Measurements from ENCODE around the gene SREBF1.

SREBF1 gene

DNA sequence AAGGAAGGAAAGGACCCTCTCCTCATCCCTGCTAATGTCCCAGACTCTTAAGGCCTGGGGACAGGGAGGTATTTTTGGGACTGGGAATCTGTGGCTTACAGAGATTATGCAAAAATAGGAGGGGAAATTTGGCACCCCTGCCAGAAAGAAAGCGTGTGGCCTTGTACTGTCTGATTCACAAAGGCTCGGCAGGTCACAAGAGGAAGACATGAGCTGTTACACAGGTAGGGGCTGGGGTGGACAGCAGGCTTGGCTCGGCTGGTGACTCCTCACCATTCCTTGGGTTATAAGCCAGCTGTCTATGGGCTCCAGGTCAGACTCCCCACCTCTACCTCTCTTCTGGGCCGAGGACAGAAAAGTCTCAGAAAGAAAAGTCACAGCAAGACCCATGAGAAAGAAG is 20.7 kb upstream of the SREBF1 start:
- DNase-seq, result no peak

- DNase-seq, result no peak
Measured at GRCh38 chr17:17856386-17856785, 19.6 kb upstream of the SREBF1 start.

GRCh38 chr17:17855976-17856375 is 19.2 kb upstream of the SREBF1 start:
- DNase-seq, result peak; percentile 30 to 65 (median 39)

DNA sequence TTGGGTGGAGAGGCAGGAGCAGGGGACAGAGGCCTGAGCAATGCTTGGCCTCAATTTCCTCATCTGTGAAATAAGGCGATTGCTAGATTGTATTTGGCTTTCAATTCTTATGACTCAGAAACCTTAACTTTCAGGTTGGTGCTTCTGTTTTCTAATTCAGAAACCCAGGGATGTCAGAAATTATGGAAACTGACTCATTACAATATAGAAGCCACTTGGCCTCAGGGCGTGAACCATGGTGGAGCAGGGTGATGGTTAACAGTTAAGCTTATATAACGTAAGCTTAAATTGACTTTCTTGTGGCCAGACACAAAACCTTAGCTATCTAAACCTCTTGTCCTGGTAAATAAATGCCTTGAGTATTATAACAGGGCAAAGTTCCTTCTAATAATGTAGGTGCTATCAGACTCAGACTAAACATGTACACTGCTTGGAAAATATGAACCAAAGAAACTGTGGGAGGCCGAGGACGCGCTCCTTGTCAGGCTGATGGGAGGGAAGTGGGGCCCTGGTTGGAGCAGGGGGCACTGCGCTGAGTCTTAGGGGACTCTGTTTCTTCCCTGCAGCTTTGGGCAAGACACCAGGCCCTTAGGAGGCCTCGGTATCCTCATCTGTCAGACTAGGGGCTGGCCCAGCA is 17.1 kb upstream of the SREBF1 start:
- no peak for DNase-seq

DNA sequence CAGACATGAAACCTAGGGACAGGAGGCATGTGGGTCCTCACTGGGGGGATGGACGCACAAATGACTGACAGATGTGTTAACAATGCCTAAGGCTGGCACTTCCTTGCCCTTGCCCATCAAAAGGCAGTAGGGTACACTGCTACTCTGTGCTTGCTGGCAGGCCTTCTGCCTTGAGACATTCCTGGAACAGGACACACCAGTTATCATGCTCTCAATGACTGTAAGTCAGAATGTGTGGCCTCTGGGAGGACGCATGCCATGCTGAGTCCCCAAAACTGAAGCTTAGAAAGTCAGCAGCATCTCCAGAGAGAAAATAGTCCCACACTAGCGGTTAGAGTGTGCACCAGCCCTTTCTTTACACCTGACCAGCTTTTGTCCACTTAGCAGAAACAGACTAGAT is 16.1 kb upstream of the SREBF1 start:
- no peak for DNase-seq

DNA sequence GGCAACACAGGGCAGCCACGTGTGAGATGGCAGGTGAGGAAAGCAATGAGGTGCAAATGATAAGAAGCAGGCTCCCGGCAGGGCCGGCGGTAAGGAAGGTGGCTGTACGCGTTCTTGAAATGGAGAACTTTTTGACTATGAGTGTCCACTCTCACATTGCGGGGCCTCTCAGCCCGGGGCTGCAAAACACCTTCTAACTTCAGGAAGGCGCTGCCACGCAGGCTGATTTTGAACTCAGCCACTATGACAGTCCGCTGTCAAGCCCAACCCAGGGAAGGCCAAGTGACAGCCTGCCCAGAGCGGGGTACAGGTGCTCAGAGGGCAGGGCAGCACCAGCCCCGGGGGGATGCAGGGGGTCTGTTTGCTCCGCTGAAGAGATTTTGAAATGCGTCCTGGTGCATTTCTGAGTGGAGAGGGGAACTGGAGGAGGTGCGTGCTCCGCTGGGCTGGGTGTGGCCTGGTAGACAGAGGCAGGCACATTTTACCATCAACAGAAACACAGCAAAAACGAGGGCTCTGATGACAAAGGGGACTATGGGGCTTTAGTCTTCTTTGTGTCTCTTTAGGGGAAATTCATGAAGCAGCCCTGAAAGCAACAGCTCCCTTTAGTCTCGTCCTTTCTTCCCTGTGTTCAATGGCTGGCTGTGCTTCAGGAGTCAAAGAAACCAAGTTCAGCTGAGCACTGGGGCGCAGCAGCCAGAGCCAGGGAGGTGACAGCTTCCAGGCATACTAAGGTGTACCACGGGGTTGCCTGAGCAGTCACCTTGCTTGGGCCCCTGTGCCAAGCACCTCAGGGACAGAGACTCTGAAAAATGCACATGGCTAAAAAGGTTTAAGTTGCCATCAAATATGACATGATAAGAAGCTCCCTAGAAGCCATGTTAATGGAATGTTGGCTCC is 14.6 kb upstream of the SREBF1 start:
- no peak for DNase-seq

DNA sequence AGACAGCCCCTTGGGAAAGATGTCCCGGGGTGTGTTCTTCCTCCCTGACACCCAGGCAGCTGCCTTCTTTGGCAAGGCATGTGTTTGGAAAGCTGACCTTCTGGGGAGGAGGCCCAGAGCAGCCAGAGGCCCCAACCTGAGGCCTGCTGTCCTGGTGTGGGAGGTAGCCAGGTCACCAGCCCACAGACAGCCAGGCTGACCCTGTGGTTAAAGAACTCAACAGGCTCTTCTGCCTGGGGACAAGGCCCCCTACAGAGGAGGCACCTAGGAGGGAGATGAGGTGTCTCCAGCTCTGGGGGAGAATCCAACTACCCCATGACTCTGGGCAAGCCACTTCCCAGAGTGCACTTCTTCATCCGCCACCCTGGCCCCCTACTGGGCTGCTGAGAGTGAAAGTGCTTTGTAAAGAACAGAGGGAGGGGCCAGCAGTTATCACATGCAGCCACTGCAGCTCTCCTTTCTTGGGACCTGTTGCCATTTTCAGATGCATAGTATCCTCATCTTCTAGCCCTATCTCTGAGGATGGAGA is 13.1 kb upstream of the SREBF1 start:
- peak; percentile 44 to 65 (median 63) for DNase-seq

DNA sequence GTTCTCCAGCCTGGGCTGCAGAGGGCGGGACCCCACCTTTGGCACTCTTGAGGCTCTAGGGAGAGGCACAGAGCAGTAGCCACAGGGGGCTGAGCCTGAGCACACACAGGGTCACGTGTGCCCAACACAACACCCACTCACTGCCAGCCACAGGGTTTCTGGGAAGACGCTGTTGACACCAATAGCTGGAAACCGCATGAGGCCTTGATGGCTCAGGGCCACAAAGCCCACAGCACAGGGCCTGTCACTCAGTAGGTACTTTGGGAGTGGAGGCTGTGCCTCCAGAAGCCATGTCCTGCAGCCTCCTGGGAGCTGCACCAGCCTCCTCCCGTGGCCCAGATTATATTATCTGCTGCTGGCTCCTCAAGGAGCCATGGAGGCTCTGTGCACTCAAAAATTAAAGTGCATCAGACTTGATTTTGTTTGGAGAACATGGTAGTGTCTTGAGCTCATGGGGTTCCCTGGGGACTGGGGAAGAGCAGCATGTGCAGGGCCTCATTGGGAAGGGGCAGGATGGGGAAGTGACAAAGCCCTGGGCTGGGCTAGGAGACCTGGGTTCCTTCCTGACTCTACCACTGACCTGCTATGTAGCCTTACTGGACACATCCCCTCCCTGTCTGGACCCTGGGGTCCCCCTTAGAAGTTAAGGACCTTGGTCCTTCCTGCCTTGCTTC is 12.5 kb upstream of the SREBF1 start:
- DNase-seq, result peak; percentile 62 to 82 (median 78)

- DNase-seq, result peak in 3 of 4 experiments; percentile 22 to 53 (median 40)
Measured at GRCh38 chr17:17848311-17849082, 11.7 kb upstream of the SREBF1 start.

DNA sequence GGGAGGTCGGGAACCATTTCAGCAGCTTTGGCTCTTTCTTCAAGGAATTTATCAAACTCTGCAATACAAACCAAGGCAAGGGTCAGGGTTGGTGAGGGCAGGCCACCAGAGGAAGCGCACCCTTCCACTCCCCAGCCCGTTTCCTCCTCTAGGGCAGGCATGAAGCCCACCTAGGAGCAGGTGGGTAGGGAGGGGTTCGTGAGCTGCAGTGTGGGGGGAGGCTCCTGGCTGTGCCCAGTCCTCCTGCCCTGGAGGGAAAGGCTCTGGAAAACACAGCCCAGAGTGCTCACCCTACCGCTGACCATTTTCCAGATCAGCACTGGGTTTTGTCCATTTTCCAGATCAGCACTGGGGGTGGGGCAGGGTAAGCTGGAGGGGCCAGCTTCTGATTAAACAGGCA is 10.9 kb upstream of the SREBF1 start:
- no peak for DNase-seq

- DNase-seq, result no peak
Measured at GRCh38 chr17:17847118-17847689, 10.4 kb upstream of the SREBF1 start.

DNA sequence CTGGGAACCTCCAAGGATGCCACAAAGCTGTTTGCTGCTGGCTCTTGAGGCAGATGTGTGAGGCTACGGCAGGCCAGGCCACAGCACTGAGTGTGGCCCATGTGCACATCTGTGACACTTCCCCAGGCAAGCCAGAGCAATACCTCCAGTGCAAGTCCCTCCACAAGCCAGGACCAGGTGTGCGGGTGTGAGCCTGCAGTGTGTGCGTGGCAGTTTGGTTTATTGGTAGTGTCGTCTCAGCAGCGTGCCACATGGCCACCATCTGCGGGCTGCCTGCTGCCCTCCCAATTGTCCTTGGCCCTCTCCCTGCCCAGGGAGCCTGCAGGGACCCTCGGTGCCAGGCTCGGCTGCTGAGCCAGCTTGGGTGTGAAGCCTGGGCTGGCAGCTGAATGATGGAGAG is 9.9 kb upstream of the SREBF1 start:
- no peak for DNase-seq

GRCh38 chr17:17846003-17846402 is 9.2 kb upstream of the SREBF1 start:
- DNase-seq, result no peak

- DNase-seq, result no peak
Measured at GRCh38 chr17:17845046-17845775, 8.4 kb upstream of the SREBF1 start.

DNA sequence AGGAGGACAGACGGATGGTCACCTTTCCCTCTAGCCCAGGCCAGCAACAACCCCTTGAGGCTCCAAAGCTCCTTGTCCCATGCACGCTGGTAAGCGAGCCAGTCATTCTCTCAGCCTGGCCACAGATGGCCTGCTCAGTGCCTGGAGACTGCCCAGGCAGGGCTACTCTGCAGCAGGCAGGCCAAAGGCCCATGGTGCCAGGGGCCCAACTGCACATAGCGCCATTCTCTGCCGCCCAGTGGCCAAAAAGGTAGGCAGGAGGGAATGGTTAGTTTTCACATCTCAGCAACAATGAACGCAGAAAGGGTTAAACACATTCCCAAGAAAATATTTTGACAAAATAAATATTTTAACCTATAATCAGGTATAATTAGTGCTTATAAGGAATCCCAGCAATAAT is 7.7 kb upstream of the SREBF1 start:
- no peak for DNase-seq

GRCh38 chr17:17844079-17844478 is 7.3 kb upstream of the SREBF1 start:
- no peak for DNase-seq

GRCh38 chr17:17843096-17843495 is 6.3 kb upstream of the SREBF1 start:
- no peak for DNase-seq

DNA sequence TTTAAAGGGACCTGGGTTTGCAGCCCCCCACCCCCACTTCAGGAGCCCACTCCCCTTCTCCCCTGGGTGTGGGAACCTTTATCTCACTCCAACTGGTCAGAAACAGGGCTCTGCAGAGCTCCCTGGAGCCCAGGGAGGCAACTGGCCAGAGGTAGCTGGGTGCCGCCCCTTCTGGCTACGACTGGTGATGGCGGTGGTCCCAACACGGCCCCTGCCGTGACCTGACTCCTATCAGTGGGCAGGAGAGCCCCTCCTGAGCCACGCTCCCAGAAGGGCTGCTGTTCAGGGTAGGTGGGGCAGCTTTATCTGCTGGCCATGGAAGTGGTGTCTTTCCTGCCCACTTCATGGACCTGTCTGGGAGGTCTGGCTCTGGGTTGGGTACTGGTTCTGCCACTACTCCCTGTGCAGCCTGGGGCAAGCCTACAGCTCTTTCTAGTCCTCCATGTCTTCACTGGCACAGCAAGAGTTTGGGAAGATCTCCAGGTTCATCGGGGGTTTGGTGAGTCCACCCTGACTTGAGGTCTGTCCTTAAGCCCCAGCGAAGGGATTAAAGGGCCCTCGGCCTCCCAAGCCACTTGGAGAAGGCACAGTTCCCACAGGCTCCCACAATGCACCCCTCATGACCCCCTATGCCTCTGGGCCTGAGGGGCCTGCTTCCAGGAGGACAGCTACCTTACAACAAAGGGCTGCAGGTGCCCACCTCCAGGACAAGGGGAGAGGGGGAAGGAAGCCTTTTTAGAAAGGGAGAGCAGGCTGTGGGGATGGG is 5.5 kb upstream of the SREBF1 start:
- no peak for DNase-seq

DNA sequence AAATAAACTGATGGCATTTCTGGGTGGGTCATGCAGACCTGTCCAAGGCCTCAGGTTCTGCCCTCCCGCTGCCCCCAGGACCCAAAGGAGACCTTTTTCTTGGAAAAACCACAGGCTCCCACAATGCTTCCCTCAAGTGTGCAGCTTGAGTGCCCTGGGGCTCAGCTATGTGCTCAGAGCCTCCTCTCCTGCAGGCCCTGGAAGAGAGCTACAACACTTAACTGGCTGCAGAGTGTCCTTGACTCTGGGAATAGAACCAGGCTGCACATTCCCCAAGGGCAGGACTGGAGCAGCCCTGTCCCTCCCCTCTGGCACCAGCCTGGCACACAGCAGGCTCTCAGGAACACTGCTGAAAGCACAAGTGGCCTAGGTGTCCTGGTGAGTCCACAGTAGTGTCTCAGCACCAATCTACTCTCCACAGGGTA is 4.8 kb upstream of the SREBF1 start:
- DNase-seq, result no peak

- peak; percentile 72 to 82 (median 77) for DNase-seq
Measured at GRCh38 chr17:17840751-17841591, 4.2 kb upstream of the SREBF1 start.
